Muscle of leg (tissue), 11 donors: ENCODE data around the gene PLLP. TPM values are rescaled to one million over a fixed set of nuclear protein-coding genes. Genes with fewer than 3 reads are reported as not detected.
"Not testable (repeated sequence)": the region's sequence is repeated elsewhere in the genome, so short reads cannot be mapped to it uniquely, and the experiment has no call there.

Source experiments
- DNase-seq: peaks from one replicate; pipeline ENCODE4 v3.0.0; 2013
- H3K27ac ChIP-seq: one replicate; pipeline ENCODE4 v1.5.1; 2013; ENCODE audit warnings: mild to moderate bottlenecking, low read length, control low read depth
- H3K27me3 ChIP-seq: one replicate; pipeline ENCODE4 v1.6.1; 2013; ENCODE audit warnings: low read length; ENCODE audit not compliant: control insufficient read depth, insufficient read depth
- H3K36me3 ChIP-seq: one replicate; pipeline ENCODE4 v1.6.1; 2013; ENCODE audit warnings: low read length; ENCODE audit not compliant: control insufficient read depth, insufficient read depth
- H3K4me1 ChIP-seq: one replicate; pipeline ENCODE4 v1.6.1; 2013; ENCODE audit warnings: low read length; ENCODE audit not compliant: control insufficient read depth, insufficient read depth
- H3K4me3 ChIP-seq: one replicate; pipeline ENCODE4 v1.5.1; 2013; ENCODE audit warnings: low read length, control low read depth
- H3K9me3 ChIP-seq: replicated peaks from 2 replicates; pipeline ENCODE4 v1.6.1; 2013; ENCODE audit warnings: low read depth, low read length; ENCODE audit not compliant: control insufficient read depth
- WGBS: methylation state at CpG from one replicate; pipeline ENCODE4 v1.1.5; 2013; ENCODE audit warnings: missing lambda C conversion rate; ENCODE audit not compliant: insufficient coverage; 5-methylcytosine and 5-hydroxymethylcytosine counted together
- polyA plus RNA-seq, 8 donors: library from polyadenylated mRNA; unstranded; fragments of 120-200 nt; gene quantifications; one replicate each; pipeline versions ENCODE4 v1.2.1 to v1.2.3, GENCODE V29; 2013; ENCODE audit warnings: inconsistent platforms in 1 of 8, low replicate concordance in 1 of 8; ENCODE audit not compliant: insufficient read length in 8 of 8, insufficient read depth in 1 of 8
- total RNA-seq: library from RNA; stranded (reverse); fragments of 120-200 nt; gene quantifications from one replicate; pipeline ENCODE4 v1.2.4, GENCODE V29; 2013

PLLP gene
- total and polyA plus RNA-seq, 9 donors = 0.40 to 9.6 (median 1.9) TPM

DNA sequence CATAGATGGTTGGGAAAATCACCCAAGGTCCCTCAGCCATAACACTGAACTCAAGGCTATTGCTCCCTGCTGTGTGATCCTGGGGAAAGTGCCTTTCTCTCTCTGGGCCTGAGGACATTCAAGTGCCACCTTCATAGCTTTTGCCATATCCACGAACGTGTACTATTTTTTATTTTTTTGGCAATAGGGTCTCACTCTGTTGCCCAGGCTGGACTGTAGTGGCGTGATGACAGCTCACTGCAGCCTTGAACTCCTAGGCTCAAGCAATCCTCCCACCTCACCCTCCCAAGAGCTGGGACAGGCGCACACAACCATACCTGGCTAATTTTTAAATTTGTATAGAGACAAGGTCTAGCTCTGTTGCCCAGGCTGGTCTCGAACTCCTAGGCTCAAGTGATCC, 10.6 kb downstream of the PLLP start:
- 75% methylated on average over 2 of the region's 5 CpGs for WGBS
- H3K27me3 ChIP-seq = peaks cover 4% of the 10 kb centered on the region
- no peak overlapping the region for H3K4me3 ChIP-seq
- no peaks in the 10 kb centered on the region for H3K9me3 ChIP-seq
- DNase-seq = no peak
- H3K36me3 ChIP-seq = no peaks in the 10 kb centered on the region
- no peak overlapping the region for H3K27ac ChIP-seq
- H3K4me1 ChIP-seq = no peaks in the 10 kb centered on the region

DNA sequence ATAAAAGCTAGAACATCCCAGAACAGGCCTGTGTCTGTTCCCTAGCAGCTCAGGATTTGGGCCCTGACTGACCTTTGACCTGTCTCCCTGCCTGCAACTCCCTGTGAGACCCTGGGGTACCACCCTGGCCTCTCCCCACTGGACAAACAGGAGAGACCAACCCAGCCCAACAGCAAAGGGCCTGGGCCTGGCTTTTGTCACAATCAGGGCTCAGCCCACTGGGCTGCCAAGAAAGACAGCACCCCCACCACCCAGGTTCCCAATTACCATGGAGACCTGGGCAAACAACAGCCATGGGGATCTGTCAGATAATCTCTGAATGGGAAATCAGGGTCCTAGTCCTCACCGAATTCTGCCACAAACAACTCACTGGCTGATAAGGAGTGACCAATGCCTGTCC, 11.1 kb downstream of the PLLP start:
- no peak overlapping the region for H3K4me3 ChIP-seq
- H3K9me3 ChIP-seq = no peaks in the 10 kb centered on the region
- H3K4me1 ChIP-seq = no peaks in the 10 kb centered on the region
- no peaks in the 10 kb centered on the region for H3K36me3 ChIP-seq
- no CpG with 5 or more reads among the region's 1 CpG for WGBS
- no peak for DNase-seq
- no peaks in the 10 kb centered on the region for H3K27me3 ChIP-seq
- H3K27ac ChIP-seq = no peak overlapping the region

DNA sequence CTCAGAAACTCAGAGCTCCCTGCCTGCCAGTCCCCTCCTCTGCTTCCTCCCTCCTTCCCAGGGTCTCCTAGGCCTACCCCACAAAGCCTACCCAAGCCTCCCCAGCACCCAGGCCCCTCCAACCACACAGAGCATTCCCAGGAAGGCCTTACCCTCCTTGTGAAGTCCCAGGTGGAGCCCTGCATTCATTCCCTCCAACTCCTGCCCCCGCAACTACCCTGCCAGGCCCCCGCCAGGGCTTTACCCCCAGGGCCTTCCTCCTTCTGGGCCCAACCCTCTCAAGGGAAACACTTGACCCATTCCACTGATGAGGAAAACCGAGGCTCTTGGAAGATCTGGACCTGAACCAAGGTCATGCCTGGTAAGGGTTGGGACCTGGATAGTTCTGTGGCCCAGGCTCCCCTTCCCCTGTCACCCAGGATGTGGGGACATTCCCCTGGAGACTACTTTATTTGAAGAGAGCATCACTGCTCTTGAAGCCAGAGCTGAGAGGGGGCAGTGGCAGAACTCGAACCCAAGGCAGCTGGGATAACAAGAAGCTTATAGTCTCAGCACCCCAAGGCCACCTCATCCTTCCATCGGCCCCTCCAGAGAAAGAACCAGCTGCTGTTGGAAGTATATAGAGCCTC, 12.5 kb downstream of the PLLP start:
- no peaks in the 10 kb centered on the region for H3K36me3 ChIP-seq
- 100% methylated on average over 1 of the region's 5 CpGs for WGBS

DNA sequence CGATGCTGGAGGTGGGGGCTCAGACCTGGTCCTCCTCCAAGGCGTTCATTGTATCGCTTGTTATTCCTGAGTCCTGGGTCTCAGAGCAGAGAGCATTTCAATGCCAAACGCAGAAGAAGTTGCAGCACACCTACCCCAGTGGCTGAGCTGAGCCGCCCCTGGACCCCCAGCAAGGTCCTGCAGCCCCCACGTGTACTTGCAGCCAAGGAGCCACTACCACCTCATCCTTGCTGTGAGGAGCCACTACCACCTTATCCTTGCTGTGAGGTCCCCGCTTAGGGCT, 13.5 kb downstream of the PLLP start:
- H3K9me3 ChIP-seq = no peaks in the 10 kb centered on the region
- DNase-seq = no peak
- H3K4me3 ChIP-seq = no peak overlapping the region
- no peaks in the 10 kb centered on the region for H3K36me3 ChIP-seq
- H3K27me3 ChIP-seq = no peaks in the 10 kb centered on the region
- no peak overlapping the region for H3K27ac ChIP-seq
- WGBS = 78% methylated on average over 6 of the region's 7 CpGs
- no peaks in the 10 kb centered on the region for H3K4me1 ChIP-seq

More for the DNA sequence above, 12.5 kb downstream of the PLLP start:
- no peak for DNase-seq
- Histone ChIP-seq H3K27me3 (no peaks in the 10 kb centered on the region), H3K4me3 (no peak overlapping the region), H3K4me1 (no peaks in the 10 kb centered on the region), H3K27ac (no peak overlapping the region), H3K9me3 (no peaks in the 10 kb centered on the region)

DNA sequence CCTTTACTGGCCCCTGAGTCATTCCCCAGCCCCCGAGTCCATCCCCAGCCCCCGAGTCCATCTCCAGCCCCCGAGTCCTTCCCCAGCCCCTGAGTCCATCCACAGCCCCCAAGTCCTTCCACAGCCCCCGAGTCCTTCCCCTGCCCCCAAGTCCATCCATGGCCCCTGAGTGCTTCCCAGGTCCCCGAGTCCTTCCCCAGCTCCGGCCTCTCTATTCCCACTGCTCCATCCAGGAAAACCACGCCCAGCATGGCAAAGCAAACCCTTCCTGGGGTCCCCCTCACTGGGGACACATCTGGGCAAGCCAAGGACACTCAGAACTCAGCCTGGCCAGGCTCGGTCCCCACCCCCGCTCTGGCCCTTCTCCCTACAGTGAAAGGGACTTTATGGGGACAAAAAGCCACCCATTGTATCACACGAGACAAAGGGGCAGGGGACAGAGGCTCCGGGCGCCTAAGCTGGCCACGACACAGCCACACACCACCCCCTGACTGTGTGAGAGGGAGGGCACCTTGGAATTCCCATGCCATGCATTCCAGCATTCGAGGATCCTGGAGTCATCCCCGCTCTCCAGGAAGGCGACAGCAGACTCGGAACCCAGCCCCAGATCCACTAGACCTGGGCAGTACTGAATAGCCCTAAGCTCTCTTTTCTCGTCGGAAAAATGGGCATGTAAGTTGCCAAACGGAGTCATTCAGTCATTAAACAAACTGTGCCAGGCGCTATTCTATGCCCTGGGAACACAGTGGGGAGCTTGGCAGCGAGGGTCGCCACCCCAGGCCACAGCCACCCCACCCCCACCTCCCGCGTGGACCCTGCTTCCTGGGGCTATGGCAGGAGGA, 14.0 kb downstream of the PLLP start:
- Histone ChIP-seq H3K4me1 (no peaks in the 10 kb centered on the region), H3K4me3 (no peak overlapping the region), H3K36me3 (no peaks in the 10 kb centered on the region), H3K9me3 (no peaks in the 10 kb centered on the region), H3K27ac (no peak overlapping the region), H3K27me3 (no peaks in the 10 kb centered on the region)
- no peak for DNase-seq
- 72% methylated on average over 19 of the region's 25 CpGs for WGBS

DNA sequence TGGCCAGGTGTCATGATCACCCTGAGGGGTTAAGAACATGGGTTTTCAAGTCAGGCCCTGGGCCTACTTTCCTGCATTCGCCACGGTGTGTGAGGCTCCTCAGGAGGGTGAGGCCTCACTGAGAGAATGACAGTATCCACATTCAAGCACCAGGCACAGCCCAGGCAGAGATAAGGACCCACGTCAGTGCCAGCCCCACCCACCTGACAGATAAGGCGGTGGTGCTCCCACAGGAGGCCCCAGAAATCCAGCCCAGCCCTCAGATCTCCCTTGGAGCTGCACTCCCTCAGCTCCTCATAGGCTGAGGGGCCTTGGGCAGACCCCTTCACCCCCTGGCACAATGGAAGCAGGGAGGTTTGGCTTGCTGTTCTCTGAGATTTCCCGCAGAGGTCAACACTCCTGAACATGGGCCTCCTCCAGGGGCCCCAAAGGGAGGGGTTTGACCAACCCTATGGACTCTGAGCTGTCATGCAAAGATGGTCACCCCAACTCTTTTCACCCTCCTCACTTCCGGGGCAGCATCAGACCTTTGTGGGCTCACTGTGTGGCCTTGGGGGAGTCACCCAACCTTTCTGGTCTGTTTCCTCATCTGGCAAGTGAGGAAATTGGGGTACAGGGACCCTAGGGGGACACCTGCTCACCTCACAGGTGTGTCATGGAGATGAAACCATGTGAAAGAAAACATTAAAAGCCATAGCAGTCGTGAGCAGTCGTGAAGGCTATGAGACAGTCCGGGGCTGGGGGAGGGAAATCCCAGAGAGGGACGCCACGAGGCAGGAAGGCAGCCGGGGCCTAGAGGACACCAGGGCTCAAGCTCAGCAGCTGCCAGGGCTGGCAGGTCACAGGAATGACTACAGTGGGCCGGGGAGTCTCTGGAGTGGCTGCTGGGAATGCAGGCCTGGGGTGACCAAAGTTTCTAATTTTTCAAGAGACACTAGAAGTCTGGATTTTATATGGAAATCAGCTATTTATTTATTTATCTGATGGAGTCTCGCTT, 15.4 kb downstream of the PLLP start:
- no peaks in the 10 kb centered on the region for H3K27me3 ChIP-seq
- WGBS = 51% methylated on average over 10 of the region's 14 CpGs
- no peaks in the 10 kb centered on the region for H3K36me3 ChIP-seq
- no peaks in the 10 kb centered on the region for H3K4me1 ChIP-seq
- H3K4me3 ChIP-seq = no peak overlapping the region
- DNase-seq = no peak
- H3K27ac ChIP-seq = no peak overlapping the region
- H3K9me3 ChIP-seq = no peaks in the 10 kb centered on the region

DNA sequence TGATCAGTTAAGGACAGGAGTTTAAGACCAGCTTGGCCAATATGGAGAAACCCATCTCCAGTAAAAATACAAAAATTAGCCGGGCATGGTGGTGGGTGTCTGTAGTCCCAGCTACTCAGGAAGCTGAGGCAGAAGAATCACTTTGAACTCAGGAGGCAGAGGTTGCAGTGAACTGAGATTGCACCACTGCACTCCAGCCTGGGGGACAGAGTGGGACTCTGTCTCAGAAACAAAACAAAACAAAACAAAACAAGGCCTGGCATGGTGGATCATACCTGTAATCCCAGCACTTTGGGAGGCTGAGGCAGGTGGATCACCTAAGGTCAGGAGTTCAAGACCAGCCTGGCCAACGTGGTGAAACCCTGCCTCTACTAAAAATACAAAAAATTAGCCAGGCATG, 17.1 kb downstream of the PLLP start:
- H3K9me3 ChIP-seq, H3K4me3 ChIP-seq, H3K4me1 ChIP-seq, H3K27ac ChIP-seq, H3K27me3 ChIP-seq, H3K36me3 ChIP-seq, DNase-seq: not testable (repeated sequence)
- WGBS = no CpG with 5 or more reads among the region's 2 CpGs

DNA sequence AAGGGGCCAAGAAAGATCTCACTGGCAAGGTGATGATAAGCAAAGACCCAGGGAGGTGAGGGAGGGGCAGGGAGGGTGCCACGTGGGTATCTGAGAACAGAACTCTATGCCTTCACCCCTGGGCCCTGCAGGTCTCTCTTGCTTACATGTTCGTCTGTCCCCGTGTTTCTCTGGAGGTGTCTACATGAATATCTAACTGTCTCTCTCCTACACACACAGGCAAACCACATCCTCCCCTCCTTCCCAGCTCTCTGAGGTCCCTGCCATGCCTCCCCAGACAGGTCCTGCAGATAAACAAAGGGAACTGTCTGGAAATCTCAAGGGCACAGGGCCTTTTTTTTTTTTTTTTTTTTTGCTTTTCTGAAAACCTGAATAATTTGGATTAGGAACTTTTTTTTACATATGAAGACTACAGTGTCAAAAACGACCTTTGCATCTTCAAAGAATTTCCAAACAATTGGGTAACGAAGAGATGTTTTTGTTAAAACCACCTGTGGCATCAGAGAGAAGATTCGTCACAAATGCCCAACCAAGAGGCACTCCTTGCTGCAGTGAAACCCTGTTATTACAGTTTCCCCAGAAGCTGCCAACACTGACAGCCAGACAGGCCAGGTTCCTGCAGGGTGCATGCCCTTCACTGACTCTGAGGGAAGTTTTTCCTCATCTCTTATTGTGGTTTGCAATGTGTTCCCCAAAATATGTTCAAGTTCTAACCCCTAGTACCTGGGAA, 17.8 kb downstream of the PLLP start:
- DNase-seq = no peak
- H3K27me3 ChIP-seq = no peaks in the 10 kb centered on the region
- H3K4me1 ChIP-seq = no peaks in the 10 kb centered on the region
- no peaks in the 10 kb centered on the region for H3K9me3 ChIP-seq
- 59% methylated on average over 3 of the region's 6 CpGs for WGBS
- H3K4me3 ChIP-seq = no peak overlapping the region
- H3K36me3 ChIP-seq = no peaks in the 10 kb centered on the region
- H3K27ac ChIP-seq = no peak overlapping the region

DNA sequence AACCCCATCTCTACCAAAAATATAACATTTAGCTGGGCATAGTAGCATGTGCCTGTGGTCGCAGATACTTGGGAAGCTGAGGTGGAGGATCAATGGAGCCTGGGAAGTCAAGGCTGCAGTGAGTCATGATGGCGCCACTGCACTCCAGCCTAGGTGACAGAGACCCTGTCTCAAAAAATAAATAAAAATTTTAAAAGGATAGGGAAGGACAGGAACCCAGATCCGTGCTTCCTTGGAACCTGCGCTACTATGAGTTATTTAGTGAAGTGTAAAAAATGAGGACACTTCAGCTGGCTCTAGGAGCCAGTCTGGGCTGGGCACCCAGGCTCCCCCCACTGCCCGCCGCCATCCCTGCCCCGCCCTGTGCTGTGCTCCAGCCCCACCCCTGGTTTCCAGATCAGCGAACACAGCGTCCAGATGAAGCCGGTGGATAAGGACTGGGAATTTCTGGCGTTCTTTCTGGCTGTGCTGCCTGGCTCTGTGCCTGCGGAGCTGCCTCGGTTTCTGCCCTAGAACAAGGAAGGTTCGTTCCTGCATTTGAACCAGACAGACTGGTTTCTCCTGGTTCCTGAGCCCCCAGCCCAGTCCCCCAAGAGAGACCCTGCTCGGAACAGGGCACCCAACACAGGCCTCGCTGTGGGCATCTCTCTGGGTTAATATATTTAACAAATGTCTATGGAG, 18.5 kb downstream of the PLLP start:
- Histone ChIP-seq H3K27me3 (no peaks in the 10 kb centered on the region), H3K4me1 (no peaks in the 10 kb centered on the region), H3K4me3 (no peak overlapping the region), H3K9me3 (no peaks in the 10 kb centered on the region), H3K36me3 (no peaks in the 10 kb centered on the region), H3K27ac (no peak overlapping the region)
- WGBS = 48% methylated on average over 9 of the region's 16 CpGs
- no peak for DNase-seq
